Measurements from ENCODE around the gene REXO1.

- TF ChIP-seq, protein P1, sequence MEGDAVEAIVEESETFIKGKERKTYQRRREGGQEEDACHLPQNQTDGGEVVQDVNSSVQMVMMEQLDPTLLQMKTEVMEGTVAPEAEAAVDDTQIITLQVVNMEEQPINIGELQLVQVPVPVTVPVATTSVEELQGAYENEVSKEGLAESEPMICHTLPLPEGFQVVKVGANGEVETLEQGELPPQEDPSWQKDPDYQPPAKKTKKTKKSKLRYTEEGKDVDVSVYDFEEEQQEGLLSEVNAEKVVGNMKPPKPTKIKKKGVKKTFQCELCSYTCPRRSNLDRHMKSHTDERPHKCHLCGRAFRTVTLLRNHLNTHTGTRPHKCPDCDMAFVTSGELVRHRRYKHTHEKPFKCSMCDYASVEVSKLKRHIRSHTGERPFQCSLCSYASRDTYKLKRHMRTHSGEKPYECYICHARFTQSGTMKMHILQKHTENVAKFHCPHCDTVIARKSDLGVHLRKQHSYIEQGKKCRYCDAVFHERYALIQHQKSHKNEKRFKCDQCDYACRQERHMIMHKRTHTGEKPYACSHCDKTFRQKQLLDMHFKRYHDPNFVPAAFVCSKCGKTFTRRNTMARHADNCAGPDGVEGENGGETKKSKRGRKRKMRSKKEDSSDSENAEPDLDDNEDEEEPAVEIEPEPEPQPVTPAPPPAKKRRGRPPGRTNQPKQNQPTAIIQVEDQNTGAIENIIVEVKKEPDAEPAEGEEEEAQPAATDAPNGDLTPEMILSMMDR (IDR thresholded peaks at IDR 0.05; ENCODE audit: low read length): peak; percentile 34; the same call in 1 of the 2 replicates
- no peak for TF ChIP-seq EZH2 (optimal IDR thresholded peaks at IDR 0.05; ENCODE audit: low read depth, low read length)
Measured at GRCh38 chr19:1875646-1876495, 27.6 kb upstream of the REXO1 start.

All from MM.1S (cell line).